HG03460 (cell line): Measurements from ENCODE around the gene KMT5C.

ENCODE experiments used
- ATAC-seq: cut with Tn5 transposase; IDR thresholded peaks from one replicate; pipeline ENCODE4 v1.9.1; 2021; ENCODE audit not compliant: unreplicated experiment

KMT5C gene

GRCh38 chr19:55346725-55347441 is 7.2 kb downstream of the KMT5C start:
- ATAC-seq: no peak

- no peak for ATAC-seq
Observed at GRCh38 chr19:55347442-55348009, 7.8 kb downstream of the KMT5C start.

- no peak for ATAC-seq
Observed at GRCh38 chr19:55348317-55349034, 8.8 kb downstream of the KMT5C start.

- no peak for ATAC-seq
Observed at GRCh38 chr19:55350620-55351315, 11.1 kb downstream of the KMT5C start.

GRCh38 chr19:55352040-55352439 is 12.4 kb downstream of the KMT5C start:
- no peak for ATAC-seq

- no peak for ATAC-seq
Observed at GRCh38 chr19:55352549-55353145, 13.0 kb downstream of the KMT5C start.

GRCh38 chr19:55353356-55353802 is 13.7 kb downstream of the KMT5C start:
- no peak for ATAC-seq

- no peak for ATAC-seq
Observed at GRCh38 chr19:55353803-55354697, 14.4 kb downstream of the KMT5C start.

- no peak for ATAC-seq
Observed at GRCh38 chr19:55354698-55355212, 15.1 kb downstream of the KMT5C start, which contains the start of gene COX6B2. COX6B2 (minus strand) TSS chr19:55354719; CDS start chr19:55354521, 198 bp downstream.

- ATAC-seq: no peak
Observed at GRCh38 chr19:55355213-55355821, 15.6 kb downstream of the KMT5C start.

GRCh38 chr19:55358493-55358892 is 18.8 kb downstream of the KMT5C start:
- ATAC-seq: no peak

- ATAC-seq: no peak
Observed at GRCh38 chr19:55358943-55359908, 19.6 kb downstream of the KMT5C start.

- ATAC-seq: no peak
Observed at GRCh38 chr19:55360902-55361301, 21.2 kb downstream of the KMT5C start.

GRCh38 chr19:55362174-55362989 is 22.7 kb downstream of the KMT5C start:
- ATAC-seq: no peak

GRCh38 chr19:55362990-55363716 is 23.5 kb downstream of the KMT5C start, which contains the start of gene GARIN5B:
GARIN5B (minus strand) TSS chr19:55363260; CDS start chr19:55363066, 194 bp downstream.
- ATAC-seq: no peak

GRCh38 chr19:55365245-55365644 is 25.6 kb downstream of the KMT5C start:
- no peak for ATAC-seq

GRCh38 chr19:55365964-55366363 is 26.3 kb downstream of the KMT5C start:
- ATAC-seq: no peak
